MM.1S (cell line): ENCODE results near the gene STYK1.

Experiments used
- EZH2 ChIP-seq: fragments of 300-600 bp; sonication (generic); optimal IDR thresholded peaks from 2 replicates; pipeline ENCODE3; 2017; ENCODE audit warnings: low read depth, mild to moderate bottlenecking, antibody characterized with exemption, low read length, mixed read lengths
- EZH2phosphoT487 ChIP-seq: fragments of 300-600 bp; sonication (generic); IDR thresholded peaks from 2 replicates; pipeline ENCODE4 v1.6.1; 2018; ENCODE audit warnings: antibody characterized with exemption, low read length
- TF ChIP-seq, protein P1 (sequence below): fragments of 300-600 bp; sonication (generic); IDR thresholded peaks from 2 replicates; pipeline ENCODE4 v1.5.1; 2016; ENCODE audit warnings: antibody characterized with exemption, low read length, mixed read lengths

DNA sequence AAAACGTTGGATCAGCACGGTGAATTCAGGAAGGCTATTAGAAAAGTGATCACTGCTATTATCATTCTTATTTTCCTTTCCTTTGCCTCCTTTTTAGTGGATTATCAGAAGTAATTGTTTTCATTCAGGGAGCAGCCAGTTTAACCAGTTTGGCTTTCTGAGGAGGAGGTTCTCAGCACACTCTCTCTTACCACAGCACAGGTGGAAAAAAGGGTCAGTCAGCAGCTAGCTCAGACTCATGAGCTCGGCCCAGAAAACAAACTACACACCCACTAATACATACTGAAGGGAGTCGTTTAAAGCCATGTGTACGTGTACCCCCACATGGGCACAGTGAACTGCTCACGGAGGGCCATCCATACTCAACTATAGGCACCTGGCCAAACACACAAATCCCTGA is 37.2 kb downstream of the STYK1 start:
- TF ChIP-seq, protein P1, sequence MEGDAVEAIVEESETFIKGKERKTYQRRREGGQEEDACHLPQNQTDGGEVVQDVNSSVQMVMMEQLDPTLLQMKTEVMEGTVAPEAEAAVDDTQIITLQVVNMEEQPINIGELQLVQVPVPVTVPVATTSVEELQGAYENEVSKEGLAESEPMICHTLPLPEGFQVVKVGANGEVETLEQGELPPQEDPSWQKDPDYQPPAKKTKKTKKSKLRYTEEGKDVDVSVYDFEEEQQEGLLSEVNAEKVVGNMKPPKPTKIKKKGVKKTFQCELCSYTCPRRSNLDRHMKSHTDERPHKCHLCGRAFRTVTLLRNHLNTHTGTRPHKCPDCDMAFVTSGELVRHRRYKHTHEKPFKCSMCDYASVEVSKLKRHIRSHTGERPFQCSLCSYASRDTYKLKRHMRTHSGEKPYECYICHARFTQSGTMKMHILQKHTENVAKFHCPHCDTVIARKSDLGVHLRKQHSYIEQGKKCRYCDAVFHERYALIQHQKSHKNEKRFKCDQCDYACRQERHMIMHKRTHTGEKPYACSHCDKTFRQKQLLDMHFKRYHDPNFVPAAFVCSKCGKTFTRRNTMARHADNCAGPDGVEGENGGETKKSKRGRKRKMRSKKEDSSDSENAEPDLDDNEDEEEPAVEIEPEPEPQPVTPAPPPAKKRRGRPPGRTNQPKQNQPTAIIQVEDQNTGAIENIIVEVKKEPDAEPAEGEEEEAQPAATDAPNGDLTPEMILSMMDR, result no peak
- TF ChIP-seq EZH2 (no peak), EZH2phosphoT487 (no peak)
